ENCODE data around the gene HSBP1L1. TPM values are rescaled to one million over a fixed set of nuclear protein-coding genes. Genes with fewer than 3 reads are reported as not detected.

HSBP1L1 gene
- total and polyA plus RNA-seq, 2 of the 13 experiments (the other 11 are each of a cell fraction or from before 2014, with no cell fraction given) = 22.6 to 45.1 TPM

DNA sequence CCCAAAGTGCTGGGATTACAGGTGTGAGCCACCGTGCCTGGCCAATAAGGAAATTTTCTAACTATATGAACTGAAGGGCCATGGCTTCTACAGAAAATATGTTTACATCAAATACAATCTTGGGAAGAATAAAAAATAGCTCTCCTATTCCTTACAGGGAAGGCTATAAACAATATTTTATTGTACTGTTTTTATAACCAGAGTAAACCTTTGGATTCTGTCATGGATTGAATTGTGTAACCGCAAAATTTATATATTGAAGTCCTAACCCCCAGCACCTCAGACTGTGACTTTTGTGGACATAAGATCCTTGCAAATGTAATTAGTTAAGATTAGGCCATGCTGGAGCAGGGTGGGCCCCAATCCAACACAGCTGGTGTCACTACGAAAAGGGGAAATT lies 8.3 kb downstream of the HSBP1L1 start:
- intact Hi-C loops (cut with micrococcal nuclease; ENCODE audit: unreplicated experiment) (no loop called here), in situ Hi-C loops (cut with HindIII; ENCODE audit: extremely low pct_ligation_motif_present, low pct_unique_long_range_greater_than_20kb) (no loop called here)
- POLR2A ChIA-PET = interaction anchor here (1.0 kb wide), 1 partner anchor 12 kb away, joined by 3 read pairs; no protein-coding TSS in a partner anchor
- Histone ChIP-seq H3K36me3 (replicated peaks in 1 of 2; ENCODE audit: control insufficient read depth in 1 of 2, insufficient read depth in 2 of 2, low read length in 2 of 2) (peaks cover 27 to 75% of the 10 kb centered on the region in 2 experiments), H3K79me2 (ENCODE audit: insufficient read depth, low read length) (peaks cover 40% of the 10 kb centered on the region), H3K4me2 (ENCODE audit: low read depth, low read length) (no peak overlapping the region), H4K20me1 (ENCODE audit: insufficient read depth, low read length) (peaks cover 29% of the 10 kb centered on the region), H3K9me3 (ENCODE audit: low read length) (no peaks in the 10 kb centered on the region), H3K4me1 (ENCODE audit: insufficient read depth, low read length) (peaks cover 9% of the 10 kb centered on the region; the same call in 1 of the 2 replicates), H2AFZ (ENCODE audit: low read length) (no peak overlapping the region), H3K4me3 (replicated peaks in 1 of 3; ENCODE audit: insufficient read depth in 1 of 3, low read depth in 2 of 3, low read length in 3 of 3) (no peak overlapping the region), H3K27me3 (ENCODE audit: control insufficient read depth in 1 of 2, insufficient read depth in 2 of 2, low read length in 2 of 2) (no peaks in the 10 kb centered on the region), H3K27ac (ENCODE audit: extremely low read length, insufficient read depth, low read length) (no peak overlapping the region), H3K9ac (ENCODE audit: insufficient read depth, low read depth, low read length) (no peak overlapping the region)
- no peak for FAIRE-seq
- CTCF ChIA-PET (ENCODE audit: low intra/inter-chr PET ratio, low total read pairs) = no interaction called here
- TF ChIP-seq, protein P1, sequence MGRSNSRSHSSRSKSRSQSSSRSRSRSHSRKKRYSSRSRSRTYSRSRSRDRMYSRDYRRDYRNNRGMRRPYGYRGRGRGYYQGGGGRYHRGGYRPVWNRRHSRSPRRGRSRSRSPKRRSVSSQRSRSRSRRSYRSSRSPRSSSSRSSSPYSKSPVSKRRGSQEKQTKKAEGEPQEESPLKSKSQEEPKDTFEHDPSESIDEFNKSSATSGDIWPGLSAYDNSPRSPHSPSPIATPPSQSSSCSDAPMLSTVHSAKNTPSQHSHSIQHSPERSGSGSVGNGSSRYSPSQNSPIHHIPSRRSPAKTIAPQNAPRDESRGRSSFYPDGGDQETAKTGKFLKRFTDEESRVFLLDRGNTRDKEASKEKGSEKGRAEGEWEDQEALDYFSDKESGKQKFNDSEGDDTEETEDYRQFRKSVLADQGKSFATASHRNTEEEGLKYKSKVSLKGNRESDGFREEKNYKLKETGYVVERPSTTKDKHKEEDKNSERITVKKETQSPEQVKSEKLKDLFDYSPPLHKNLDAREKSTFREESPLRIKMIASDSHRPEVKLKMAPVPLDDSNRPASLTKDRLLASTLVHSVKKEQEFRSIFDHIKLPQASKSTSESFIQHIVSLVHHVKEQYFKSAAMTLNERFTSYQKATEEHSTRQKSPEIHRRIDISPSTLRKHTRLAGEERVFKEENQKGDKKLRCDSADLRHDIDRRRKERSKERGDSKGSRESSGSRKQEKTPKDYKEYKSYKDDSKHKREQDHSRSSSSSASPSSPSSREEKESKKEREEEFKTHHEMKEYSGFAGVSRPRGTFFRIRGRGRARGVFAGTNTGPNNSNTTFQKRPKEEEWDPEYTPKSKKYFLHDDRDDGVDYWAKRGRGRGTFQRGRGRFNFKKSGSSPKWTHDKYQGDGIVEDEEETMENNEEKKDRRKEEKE (IDR thresholded peaks at IDR 0.05) = no peak
- no peak for TF ChIP-seq ONECUT2 (CRISPR knock-in tag; IDR thresholded peaks at IDR 0.05)
- no TSS peak for BruUV-seq (replicated peaks)
- DNase-seq (ENCODE audit: low spot score) = no peak
- 96% methylated on average over 3 of the region's 3 CpGs for WGBS (ENCODE audit: low lambda C conversion rate)
- ATAC-seq = no peak

DNA sequence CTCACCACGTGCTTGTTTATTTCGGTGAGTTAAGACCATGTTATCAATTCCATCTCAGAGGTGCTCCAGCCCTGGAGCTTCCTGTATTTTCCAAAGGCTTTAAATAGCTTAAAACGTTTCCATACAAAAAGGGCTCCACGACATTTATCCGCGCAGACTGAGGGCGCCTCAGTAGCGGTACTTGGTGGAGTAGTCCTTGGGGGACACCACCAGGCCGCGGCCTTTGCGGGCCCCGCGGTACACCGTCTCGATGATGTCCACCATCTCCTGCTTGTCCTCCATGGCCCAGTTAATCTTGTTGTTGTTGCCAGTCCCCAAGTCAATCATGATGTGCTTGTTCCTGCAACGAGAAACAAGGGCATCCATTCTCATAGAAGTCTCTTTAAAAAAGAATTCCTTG lies 9.1 kb downstream of the HSBP1L1 start:
- in situ Hi-C loops (cut with HindIII; ENCODE audit: extremely low pct_ligation_motif_present, low pct_unique_long_range_greater_than_20kb) (no loop called here), intact Hi-C loops (cut with micrococcal nuclease; ENCODE audit: unreplicated experiment) (no loop called here)
- no peak overlapping the region for H3K4me3 ChIP-seq (replicated peaks in 1 of 3; ENCODE audit: insufficient read depth in 1 of 3, low read depth in 2 of 3, low read length in 3 of 3)
- H3K27ac ChIP-seq (ENCODE audit: extremely low read length, insufficient read depth, low read length) = no peak overlapping the region
- no peaks in the 10 kb centered on the region for H3K9me3 ChIP-seq (ENCODE audit: low read length)
- no peak for TF ChIP-seq ZNF816 (CRISPR knock-in tag; IDR thresholded peaks at IDR 0.05; ENCODE audit: borderline replicate concordance)
- no peak for TF ChIP-seq SNAI1 (CRISPR knock-in tag; IDR thresholded peaks at IDR 0.05; ENCODE audit: borderline replicate concordance)
- TF ChIP-seq, protein P2, sequence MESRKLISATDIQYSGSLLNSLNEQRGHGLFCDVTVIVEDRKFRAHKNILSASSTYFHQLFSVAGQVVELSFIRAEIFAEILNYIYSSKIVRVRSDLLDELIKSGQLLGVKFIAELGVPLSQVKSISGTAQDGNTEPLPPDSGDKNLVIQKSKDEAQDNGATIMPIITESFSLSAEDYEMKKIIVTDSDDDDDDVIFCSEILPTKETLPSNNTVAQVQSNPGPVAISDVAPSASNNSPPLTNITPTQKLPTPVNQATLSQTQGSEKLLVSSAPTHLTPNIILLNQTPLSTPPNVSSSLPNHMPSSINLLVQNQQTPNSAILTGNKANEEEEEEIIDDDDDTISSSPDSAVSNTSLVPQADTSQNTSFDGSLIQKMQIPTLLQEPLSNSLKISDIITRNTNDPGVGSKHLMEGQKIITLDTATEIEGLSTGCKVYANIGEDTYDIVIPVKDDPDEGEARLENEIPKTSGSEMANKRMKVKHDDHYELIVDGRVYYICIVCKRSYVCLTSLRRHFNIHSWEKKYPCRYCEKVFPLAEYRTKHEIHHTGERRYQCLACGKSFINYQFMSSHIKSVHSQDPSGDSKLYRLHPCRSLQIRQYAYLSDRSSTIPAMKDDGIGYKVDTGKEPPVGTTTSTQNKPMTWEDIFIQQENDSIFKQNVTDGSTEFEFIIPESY (CRISPR knock-in tag; IDR thresholded peaks at IDR 0.05) = peak; percentile 57; the same call in 1 of the 2 replicates
- TF ChIP-seq ZSCAN31 (CRISPR knock-in tag; IDR thresholded peaks at IDR 0.05; ENCODE audit: low read depth) = no peak
- TF ChIP-seq NFE2 (CRISPR knock-in tag; IDR thresholded peaks at IDR 0.05) = no peak
- ChIA-PET POLR2A (interaction anchor here (1.0 kb wide), 1 partner anchor 9 kb away, joined by 3 read pairs; the partner anchor contains the start of gene HSBP1L1), CTCF (ENCODE audit: low intra/inter-chr PET ratio, low total read pairs) (no interaction called here)
- ATAC-seq (no peak), FAIRE-seq (no peak), DNase-seq (ENCODE audit: low spot score) (no peak)
- WGBS (ENCODE audit: low lambda C conversion rate) = 96% methylated on average over 16 of the region's 16 CpGs
- H2AFZ ChIP-seq (ENCODE audit: low read length) = no peak overlapping the region
- no TSS peak for BruUV-seq (replicated peaks)
- H4K20me1 ChIP-seq (ENCODE audit: insufficient read depth, low read length) = peaks cover 33% of the 10 kb centered on the region
- peaks cover 48% of the 10 kb centered on the region for H3K79me2 ChIP-seq (ENCODE audit: insufficient read depth, low read length)
- H3K9ac ChIP-seq (ENCODE audit: insufficient read depth, low read depth, low read length) = no peak overlapping the region
- H3K4me2 ChIP-seq (ENCODE audit: low read depth, low read length) = no peak overlapping the region
- H3K4me1 ChIP-seq (ENCODE audit: insufficient read depth, low read length) = peaks cover 9% of the 10 kb centered on the region; the same call in 1 of the 2 replicates
- no peaks in the 10 kb centered on the region for H3K27me3 ChIP-seq (ENCODE audit: control insufficient read depth in 1 of 2, insufficient read depth in 2 of 2, low read length in 2 of 2)
- H3K36me3 ChIP-seq (replicated peaks in 1 of 2; ENCODE audit: control insufficient read depth in 1 of 2, insufficient read depth in 2 of 2, low read length in 2 of 2) = peaks cover 27 to 74% of the 10 kb centered on the region in 2 experiments

All from HepG2 (cell line).